Hepatocyte (in vitro differentiated cells): ENCODE data around the gene PIK3R6.

ENCODE experiments used
- CTCF ChIP-seq: fragments of 200-600 bp; sonication (generic); IDR thresholded peaks from 2 replicates; pipeline ENCODE4 v1.5.1; 2016; ENCODE audit warnings: antibody characterized with exemption, mild to moderate bottlenecking; ENCODE audit not compliant: poor library complexity
- EZH2 ChIP-seq: fragments of 200-600 bp; sonication (generic); IDR thresholded peaks from 2 replicates; pipeline ENCODE4 v1.6.1; 2016; ENCODE audit warnings: antibody characterized with exemption, mild to moderate bottlenecking, borderline replicate concordance

- no peak for TF ChIP-seq CTCF
- TF ChIP-seq EZH2 = no peak
These were observed 74.8 kb downstream of the PIK3R6 start for GRCh38 chr17:8792646-8793045.
